Measurements from ENCODE around the gene PHF11.

The PHF11 gene

DNA sequence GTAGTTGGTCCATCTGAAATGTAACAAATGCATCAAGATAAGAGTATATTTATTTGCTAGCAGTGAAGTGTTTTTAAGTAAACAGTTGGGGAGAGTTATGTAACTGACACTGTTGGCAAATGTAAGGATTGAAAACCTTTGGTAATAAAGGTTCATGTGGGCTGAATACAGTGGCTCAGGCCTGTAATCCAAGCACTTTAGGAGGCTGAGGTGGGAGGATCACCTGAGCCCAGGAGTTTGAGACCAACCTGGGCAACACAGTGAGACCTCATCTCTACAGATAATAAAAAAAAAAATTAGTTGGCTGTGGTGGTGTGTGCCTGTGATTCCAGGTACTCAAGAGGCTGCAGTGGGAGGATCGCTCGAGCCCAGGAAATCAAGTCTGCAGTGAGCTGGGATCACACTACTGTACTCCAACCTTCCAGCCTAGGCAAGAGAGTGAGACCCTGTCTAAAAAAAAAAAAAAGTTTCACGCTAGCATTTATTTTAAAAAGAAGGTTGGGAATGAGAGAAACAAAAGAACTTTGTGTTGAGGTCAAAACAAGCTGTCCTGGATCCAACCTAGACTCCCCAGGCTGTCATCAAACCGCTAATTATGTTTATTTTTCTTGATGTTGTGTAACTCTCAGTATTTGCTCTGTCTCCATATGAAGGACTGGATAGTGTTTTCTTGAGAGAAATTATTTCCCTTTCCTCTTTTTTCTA lies 31.0 kb upstream of the PHF11 start:
- Histone ChIP-seq H3K9me3 (ENCODE audit: insufficient read depth, low read length, severe bottlenecking) (peaks cover 22% of the 10 kb centered on the region), H2AFZ (ENCODE audit: low read depth, low read length) (no peak overlapping the region), H3K9ac (ENCODE audit: low read depth, low read length) (no peak overlapping the region), H3K27me3 (ENCODE audit: insufficient read depth, low read length, poor library complexity) (no peaks in the 10 kb centered on the region), H3K27ac (ENCODE audit: low read length) (no peak overlapping the region), H3K4me3 (ENCODE audit: low read depth in 1 of 2, low read length in 2 of 2) (no peak overlapping the region), H4K20me1 (ENCODE audit: insufficient read depth, low read length) (no peaks in the 10 kb centered on the region), H3K36me3 (ENCODE audit: insufficient read depth, low read length) (peaks cover 50% of the 10 kb centered on the region), H3K4me2 (ENCODE audit: insufficient read depth, low read length) (no peak overlapping the region), H3K4me1 (ENCODE audit: insufficient read depth, low read length) (no peaks in the 10 kb centered on the region), H3K79me2 (ENCODE audit: insufficient read depth, low read length) (no peaks in the 10 kb centered on the region)
- TF ChIP-seq EZH2 (IDR thresholded peaks at IDR 0.05; ENCODE audit: borderline replicate concordance, low read depth, low read length, severe bottlenecking) = no peak
- TF ChIP-seq, protein P1, sequence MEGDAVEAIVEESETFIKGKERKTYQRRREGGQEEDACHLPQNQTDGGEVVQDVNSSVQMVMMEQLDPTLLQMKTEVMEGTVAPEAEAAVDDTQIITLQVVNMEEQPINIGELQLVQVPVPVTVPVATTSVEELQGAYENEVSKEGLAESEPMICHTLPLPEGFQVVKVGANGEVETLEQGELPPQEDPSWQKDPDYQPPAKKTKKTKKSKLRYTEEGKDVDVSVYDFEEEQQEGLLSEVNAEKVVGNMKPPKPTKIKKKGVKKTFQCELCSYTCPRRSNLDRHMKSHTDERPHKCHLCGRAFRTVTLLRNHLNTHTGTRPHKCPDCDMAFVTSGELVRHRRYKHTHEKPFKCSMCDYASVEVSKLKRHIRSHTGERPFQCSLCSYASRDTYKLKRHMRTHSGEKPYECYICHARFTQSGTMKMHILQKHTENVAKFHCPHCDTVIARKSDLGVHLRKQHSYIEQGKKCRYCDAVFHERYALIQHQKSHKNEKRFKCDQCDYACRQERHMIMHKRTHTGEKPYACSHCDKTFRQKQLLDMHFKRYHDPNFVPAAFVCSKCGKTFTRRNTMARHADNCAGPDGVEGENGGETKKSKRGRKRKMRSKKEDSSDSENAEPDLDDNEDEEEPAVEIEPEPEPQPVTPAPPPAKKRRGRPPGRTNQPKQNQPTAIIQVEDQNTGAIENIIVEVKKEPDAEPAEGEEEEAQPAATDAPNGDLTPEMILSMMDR (IDR thresholded peaks at IDR 0.05; ENCODE audit: borderline replicate concordance, extremely low read depth, low read length, poor library complexity, severe bottlenecking) = no peak
- no peak for DNase-seq
- no peak for ATAC-seq (ENCODE audit: insufficient read depth, low read depth)

DNA sequence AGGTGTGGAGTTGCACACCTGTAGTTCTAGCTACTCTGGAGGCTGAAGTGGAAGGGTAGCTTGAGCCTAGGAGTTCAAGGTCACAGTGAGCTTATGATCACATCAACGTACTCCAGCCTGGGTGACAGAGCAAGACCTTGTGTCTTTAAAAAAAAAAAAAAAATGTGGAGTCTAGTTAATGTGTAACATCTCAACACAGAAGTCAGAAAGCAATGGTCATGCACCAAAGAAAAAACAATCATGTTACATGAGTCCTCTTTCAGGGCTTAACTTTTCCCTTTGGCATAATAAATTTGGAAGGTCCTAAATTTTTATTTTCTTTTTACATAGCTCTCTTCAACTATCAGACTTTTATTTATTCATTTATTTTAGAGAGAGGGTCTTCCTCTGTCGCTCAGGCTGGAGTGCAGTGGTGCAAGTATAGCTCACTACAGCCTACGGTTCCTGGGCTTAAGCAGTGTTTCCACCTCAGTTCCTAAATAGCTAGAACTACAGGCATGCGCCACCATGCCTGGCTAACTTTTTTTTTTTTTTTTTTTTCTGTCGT lies 29.4 kb upstream of the PHF11 start:
- no peak for TF ChIP-seq EZH2 (IDR thresholded peaks at IDR 0.05; ENCODE audit: borderline replicate concordance, low read depth, low read length, severe bottlenecking)
- TF ChIP-seq, protein P1 (IDR thresholded peaks at IDR 0.05; ENCODE audit: borderline replicate concordance, extremely low read depth, low read length, poor library complexity, severe bottlenecking) = no peak
- H3K27ac ChIP-seq (ENCODE audit: low read length) = no peak overlapping the region
- H3K9ac ChIP-seq (ENCODE audit: low read depth, low read length) = no peak overlapping the region
- no peak overlapping the region for H3K4me3 ChIP-seq (ENCODE audit: low read depth in 1 of 2, low read length in 2 of 2)
- no peak for ATAC-seq (ENCODE audit: insufficient read depth, low read depth)
- H4K20me1 ChIP-seq (ENCODE audit: insufficient read depth, low read length) = no peaks in the 10 kb centered on the region
- no peaks in the 10 kb centered on the region for H3K79me2 ChIP-seq (ENCODE audit: insufficient read depth, low read length)
- H3K27me3 ChIP-seq (ENCODE audit: insufficient read depth, low read length, poor library complexity) = no peaks in the 10 kb centered on the region
- H3K4me2 ChIP-seq (ENCODE audit: insufficient read depth, low read length) = no peak overlapping the region
- H3K36me3 ChIP-seq (ENCODE audit: insufficient read depth, low read length) = peaks cover 52% of the 10 kb centered on the region
- no peak overlapping the region for H2AFZ ChIP-seq (ENCODE audit: low read depth, low read length)
- peaks cover 22% of the 10 kb centered on the region for H3K9me3 ChIP-seq (ENCODE audit: insufficient read depth, low read length, severe bottlenecking)
- no peaks in the 10 kb centered on the region for H3K4me1 ChIP-seq (ENCODE audit: insufficient read depth, low read length)
- no peak for DNase-seq

DNA sequence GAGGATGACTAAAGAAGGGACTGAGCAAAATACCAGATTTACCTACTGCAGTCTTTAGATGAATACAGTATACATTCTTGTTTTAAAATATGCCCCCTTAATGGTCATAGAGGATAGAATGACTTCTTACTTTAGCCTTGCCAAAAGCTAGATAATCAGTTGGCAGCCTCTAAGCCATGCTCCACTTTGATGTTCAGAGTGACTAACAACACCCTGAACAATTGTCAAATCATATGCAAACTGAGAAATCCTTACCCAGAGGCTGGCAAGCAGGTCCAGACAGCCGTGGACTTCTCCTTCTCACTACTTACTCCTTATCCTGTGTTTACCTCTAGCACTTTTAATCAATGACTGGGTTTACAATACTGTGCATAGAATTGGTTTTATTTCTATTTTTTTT lies 23.6 kb upstream of the PHF11 start:
- TF ChIP-seq, protein P1 (IDR thresholded peaks at IDR 0.05; ENCODE audit: borderline replicate concordance, extremely low read depth, low read length, poor library complexity, severe bottlenecking) = no peak
- TF ChIP-seq EZH2 (IDR thresholded peaks at IDR 0.05; ENCODE audit: borderline replicate concordance, low read depth, low read length, severe bottlenecking) = no peak
- Histone ChIP-seq H3K36me3 (ENCODE audit: insufficient read depth, low read length) (peaks cover 43% of the 10 kb centered on the region), H3K27ac (ENCODE audit: low read length) (no peak overlapping the region), H3K9me3 (ENCODE audit: insufficient read depth, low read length, severe bottlenecking) (no peaks in the 10 kb centered on the region), H3K4me1 (ENCODE audit: insufficient read depth, low read length) (no peaks in the 10 kb centered on the region), H3K9ac (ENCODE audit: low read depth, low read length) (no peak overlapping the region), H4K20me1 (ENCODE audit: insufficient read depth, low read length) (no peaks in the 10 kb centered on the region), H3K4me2 (ENCODE audit: insufficient read depth, low read length) (no peak overlapping the region), H3K27me3 (ENCODE audit: insufficient read depth, low read length, poor library complexity) (no peaks in the 10 kb centered on the region), H2AFZ (ENCODE audit: low read depth, low read length) (no peak overlapping the region), H3K4me3 (ENCODE audit: low read depth in 1 of 2, low read length in 2 of 2) (no peak overlapping the region), H3K79me2 (ENCODE audit: insufficient read depth, low read length) (no peaks in the 10 kb centered on the region)
- ATAC-seq (ENCODE audit: insufficient read depth, low read depth) = no peak
- no peak for DNase-seq

Data from DND-41 (cell line).